NCI-H226 (cell line): ENCODE results near the gene SLC18A3.

ENCODE experiments used
- DNase-seq: peaks from one replicate; pipeline ENCODE4 v3.0.0-alpha.2; 2015

The SLC18A3 gene

GRCh38 chr10:49610114-49610457 is at the start of gene SLC18A3:
Gene SLC18A3 (plus strand): TSS chr10:49610310. CDS start chr10:49610741, 431 bp downstream.
- no peak for DNase-seq

GRCh38 chr10:49560526-49560925 is 49.6 kb upstream of the SLC18A3 start:
- peak; percentile 28 for DNase-seq

- DNase-seq, result peak; percentile 25
Measured at GRCh38 chr10:49562893-49563292, 47.2 kb upstream of the SLC18A3 start.

GRCh38 chr10:49564461-49565009 is 45.6 kb upstream of the SLC18A3 start:
- no peak for DNase-seq

- no peak for DNase-seq
Measured at GRCh38 chr10:49567810-49568209, 42.3 kb upstream of the SLC18A3 start.

- DNase-seq, result peak; percentile 98
Measured at GRCh38 chr10:49568235-49568634, 41.9 kb upstream of the SLC18A3 start.

GRCh38 chr10:49569031-49569631 is 41.0 kb upstream of the SLC18A3 start:
- peak; percentile 94 for DNase-seq

- peak; percentile 41 for DNase-seq
Measured at GRCh38 chr10:49571388-49571787, 38.7 kb upstream of the SLC18A3 start.

GRCh38 chr10:49572594-49573114 is 37.5 kb upstream of the SLC18A3 start:
- no peak for DNase-seq

GRCh38 chr10:49575489-49576072 is 34.5 kb upstream of the SLC18A3 start:
- no peak for DNase-seq

GRCh38 chr10:49577182-49577925 is 32.8 kb upstream of the SLC18A3 start:
- DNase-seq, result no peak

- no peak for DNase-seq
Measured at GRCh38 chr10:49578392-49578791, 31.7 kb upstream of the SLC18A3 start.

GRCh38 chr10:49579621-49580020 is 30.5 kb upstream of the SLC18A3 start:
- DNase-seq, result peak; percentile 45

GRCh38 chr10:49585387-49585786 is 24.7 kb upstream of the SLC18A3 start:
- peak; percentile 76 for DNase-seq

GRCh38 chr10:49587981-49588380 is 22.1 kb upstream of the SLC18A3 start:
- no peak for DNase-seq

- peak; percentile 45 for DNase-seq
Measured at GRCh38 chr10:49592726-49593563, 17.2 kb upstream of the SLC18A3 start.

- no peak for DNase-seq
Measured at GRCh38 chr10:49593564-49593875, 16.6 kb upstream of the SLC18A3 start.

- no peak for DNase-seq
Measured at GRCh38 chr10:49593998-49594397, 16.1 kb upstream of the SLC18A3 start.

GRCh38 chr10:49594594-49594993 is 15.5 kb upstream of the SLC18A3 start:
- DNase-seq, result peak; percentile 44

- DNase-seq, result no peak
Measured at GRCh38 chr10:49595003-49595712, 15.0 kb upstream of the SLC18A3 start.

GRCh38 chr10:49595713-49596492 is 14.2 kb upstream of the SLC18A3 start:
- DNase-seq, result no peak

GRCh38 chr10:49596493-49596809 is 13.7 kb upstream of the SLC18A3 start:
- DNase-seq, result no peak
